Endodermal cell (in vitro differentiated cells): ENCODE results near the gene LRIT1. TPM values are rescaled to one million over a fixed set of nuclear protein-coding genes. Genes with fewer than 3 reads are reported as not detected.

Source experiments
- DNase-seq: peaks from one replicate; pipeline ENCODE4 v3.0.0-alpha.2; 2017
- H3K27ac ChIP-seq: 2 replicates; pipeline ENCODE4 v1.5.1; 2013; ENCODE audit warnings: mild to moderate bottlenecking, low read depth, low read length, moderate library complexity
- H3K27me3 ChIP-seq: 2 replicates; pipeline ENCODE4 v1.6.1; 2013; ENCODE audit warnings: mild to moderate bottlenecking, low read length, moderate library complexity; ENCODE audit not compliant: insufficient read depth, control insufficient read depth, poor library complexity, severe bottlenecking
- H3K36me3 ChIP-seq: 2 replicates; pipeline ENCODE4 v1.7.0; 2013; ENCODE audit warnings: mild to moderate bottlenecking, low read length, moderate library complexity; ENCODE audit not compliant: control insufficient read depth, insufficient read depth
- H3K4me1 ChIP-seq: one replicate; pipeline ENCODE4 v1.7.0; 2013; ENCODE audit warnings: low read length; ENCODE audit not compliant: control insufficient read depth, insufficient read depth
- H3K4me3 ChIP-seq: 2 replicates; pipeline ENCODE4 v1.5.1; 2013; ENCODE audit warnings: mild to moderate bottlenecking, low read length, moderate library complexity
- H3K9ac ChIP-seq: 2 replicates; pipeline ENCODE4 v1.6.1; 2013; ENCODE audit warnings: mild to moderate bottlenecking, low read length, moderate library complexity; ENCODE audit not compliant: poor library complexity, severe bottlenecking; ENCODE audit errors: extremely low read depth
- H3K9me3 ChIP-seq: 2 replicates; pipeline ENCODE4 v1.6.1; 2013; ENCODE audit warnings: mild to moderate bottlenecking, low read length, moderate library complexity; ENCODE audit not compliant: control insufficient read depth
- H3K27ac Mint-ChIP-seq: 2 replicates; pipeline ENCODE4 v1.8.0; 2020; ENCODE audit warnings: mixed read lengths
- H3K27me3 Mint-ChIP-seq: 2 replicates; pipeline ENCODE4 v1.8.0; 2021; ENCODE audit warnings: mild to moderate bottlenecking, mixed read lengths; ENCODE audit not compliant: insufficient read depth
- H3K36me3 Mint-ChIP-seq: 2 replicates; pipeline ENCODE4 v1.8.0; 2020; ENCODE audit warnings: low read depth, mixed read lengths
- H3K4me1 Mint-ChIP-seq: 2 replicates; pipeline ENCODE4 v1.8.0; 2020; ENCODE audit warnings: mixed read lengths
- H3K4me3 Mint-ChIP-seq: 2 replicates; pipeline ENCODE4 v1.8.0; 2020; ENCODE audit warnings: mild to moderate bottlenecking, moderate library complexity, mixed read lengths
- H3K9me3 Mint-ChIP-seq: 2 replicates; pipeline ENCODE4 v1.8.0; 2020; ENCODE audit warnings: mild to moderate bottlenecking, mixed read lengths
- CTCF ChIP-seq: fragments of 200-600 bp; sonication (generic); conservative IDR thresholded peaks from 2 replicates; pipeline ENCODE4 v1.5.0; 2021; ENCODE audit warnings: antibody characterized with exemption, mild to moderate bottlenecking
- WGBS, 2 experiments: methylation state at CpG; one replicate each; pipeline versions ENCODE4 v1.1.5 to v1.1.7; 2013; ENCODE audit warnings: missing lambda C conversion rate in 2 of 2, mixed read lengths in 1 of 2; ENCODE audit not compliant: insufficient coverage in 1 of 2, insufficient read length in 1 of 2; 5-methylcytosine and 5-hydroxymethylcytosine counted together
- total RNA-seq, 2 donors: library from RNA; stranded (reverse); fragmentation: NEBNext Ultra II Directional in 1 of 2; extraction: Animal tissue kit (Norgen Biotek cat#: 25700) in 1 of 2; gene quantifications; 2 replicates in 1 of 2; 3 replicates in 1 of 2; pipeline ENCODE4 v1.2.1, GENCODE V29; 2021

LRIT1 gene
- total RNA-seq, 2 donors from 2014 or later = 0.11 TPM; not detected in 1

- 92 to 94% methylated on average over 4 of the region's 4 CpGs for WGBS, 2 experiments
These were observed 24.1 kb upstream of the LRIT1 start for GRCh38 chr10:84265418-84265817.

DNA sequence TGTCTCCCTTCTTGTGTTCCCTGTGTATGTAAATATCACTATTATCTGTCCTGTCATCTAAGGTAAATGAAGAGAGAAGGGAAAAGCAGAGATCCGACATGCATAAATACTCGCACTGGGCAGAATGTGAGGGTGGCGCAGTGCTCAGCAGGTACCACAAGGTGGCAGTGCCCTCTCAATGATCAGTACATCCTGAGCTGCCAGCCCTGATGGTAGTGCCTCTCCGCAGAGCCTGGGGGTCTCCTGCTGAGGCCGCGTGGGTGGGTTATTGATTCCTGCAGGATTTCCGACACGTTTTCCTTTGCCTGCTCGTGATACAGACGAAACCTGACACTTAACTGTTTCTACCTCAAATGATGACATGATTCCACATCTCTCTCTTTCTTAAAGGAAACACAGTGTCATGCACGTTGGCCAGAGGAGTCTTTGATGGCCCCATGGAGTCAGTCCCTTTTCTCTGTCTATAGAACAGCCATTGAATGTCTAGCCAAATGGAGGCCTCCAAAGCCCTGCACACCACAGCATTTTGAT, 23.3 kb upstream of the LRIT1 start:
- no peak overlapping the region for H3K9ac ChIP-seq
- TF ChIP-seq CTCF = peak; percentile 98
- DNase-seq = peak; percentile 92
- no peak overlapping the region for H3K4me3 ChIP-seq
- H3K36me3 ChIP-seq = no peaks in the 10 kb centered on the region
- no peaks in the 10 kb centered on the region for H3K36me3 Mint-ChIP-seq
- no peak overlapping the region for H3K27ac ChIP-seq
- H3K9me3 Mint-ChIP-seq = no peaks in the 10 kb centered on the region
- H3K27me3 Mint-ChIP-seq = peaks cover 20% of the 10 kb centered on the region
- no peaks in the 10 kb centered on the region for H3K9me3 ChIP-seq
- H3K4me3 Mint-ChIP-seq = no peak overlapping the region
- WGBS, 2 experiments = 12 to 14% methylated on average over 10 to 11 of the region's 11 CpGs
- H3K4me1 ChIP-seq = no peaks in the 10 kb centered on the region
- peaks cover 21% of the 10 kb centered on the region for H3K4me1 Mint-ChIP-seq
- H3K27me3 ChIP-seq = no peaks in the 10 kb centered on the region
- H3K27ac Mint-ChIP-seq = no peak overlapping the region

More at GRCh38 chr10:84265418-84265817, 24.1 kb upstream of the LRIT1 start:
- Mint-ChIP-seq H3K9me3 (no peaks in the 10 kb centered on the region), H3K27me3 (peaks cover 20% of the 10 kb centered on the region), H3K36me3 (no peaks in the 10 kb centered on the region), H3K27ac (no peak overlapping the region), H3K4me1 (peaks cover 22% of the 10 kb centered on the region), H3K4me3 (no peak overlapping the region)
- Histone ChIP-seq H3K27me3 (no peaks in the 10 kb centered on the region), H3K4me3 (no peak overlapping the region), H3K36me3 (no peaks in the 10 kb centered on the region), H3K9me3 (no peaks in the 10 kb centered on the region), H3K4me1 (no peaks in the 10 kb centered on the region), H3K27ac (no peak overlapping the region), H3K9ac (no peak overlapping the region)
- peak; percentile 39 for DNase-seq
- no peak for TF ChIP-seq CTCF

DNA sequence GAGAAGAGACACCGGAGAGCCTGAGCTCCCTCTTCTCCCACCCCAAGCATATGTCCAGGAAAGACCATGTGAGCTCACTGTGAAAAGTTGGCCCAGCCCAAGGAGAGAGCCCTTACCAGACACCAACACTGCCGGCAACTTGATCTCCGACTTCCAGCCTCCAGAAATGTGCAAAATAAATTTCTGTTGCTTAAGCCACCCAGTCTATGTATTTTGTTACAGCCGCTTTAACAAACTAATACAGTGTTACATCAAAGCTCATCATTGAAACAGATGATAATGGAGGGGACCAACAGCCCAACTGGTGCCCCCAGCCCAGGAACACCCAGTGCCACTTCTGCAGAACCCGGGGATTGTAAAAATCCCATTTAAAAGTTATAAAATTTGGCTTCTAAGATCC, 22.4 kb upstream of the LRIT1 start:
- H3K4me1 ChIP-seq = no peaks in the 10 kb centered on the region
- no peak overlapping the region for H3K27ac ChIP-seq
- 83 to 94% methylated on average over 1 to 5 of the region's 5 CpGs for WGBS, 2 experiments
- peaks cover 21% of the 10 kb centered on the region for H3K4me1 Mint-ChIP-seq
- no peak for TF ChIP-seq CTCF
- peak; percentile 11 for DNase-seq
- H3K4me3 Mint-ChIP-seq = no peak overlapping the region
- H3K36me3 Mint-ChIP-seq = no peaks in the 10 kb centered on the region
- no peak overlapping the region for H3K4me3 ChIP-seq
- peaks cover 18% of the 10 kb centered on the region for H3K27me3 Mint-ChIP-seq
- H3K9ac ChIP-seq = no peak overlapping the region
- H3K9me3 ChIP-seq = no peaks in the 10 kb centered on the region
- H3K9me3 Mint-ChIP-seq = no peaks in the 10 kb centered on the region
- no peak overlapping the region for H3K27ac Mint-ChIP-seq
- H3K36me3 ChIP-seq = no peaks in the 10 kb centered on the region
- no peaks in the 10 kb centered on the region for H3K27me3 ChIP-seq
